SK-N-SH treated with all-trans-retinoic acid at 6 μM for 48 hours (cell line): Measurements from ENCODE around the gene TSPYL6.

Experiments
- CSDC2 ChIP-seq: fragments of 250-450 bp; sonication (Bioruptor Pico); IDR thresholded peaks from 2 replicates; pipeline ENCODE4 v1.5.0; 2020; ENCODE audit warnings: mild to moderate bottlenecking, moderate library complexity
- PATZ1 ChIP-seq: fragments of 250-450 bp; sonication (Bioruptor Pico); IDR thresholded peaks from 2 replicates; pipeline ENCODE4 v1.8.0; 2020; ENCODE audit warnings: mild to moderate bottlenecking, moderate library complexity, borderline replicate concordance
- TCF4 ChIP-seq: fragments of 250-450 bp; sonication (Bioruptor Pico); IDR thresholded peaks from 2 replicates; pipeline ENCODE4 v1.8.0; 2021; ENCODE audit warnings: mild to moderate bottlenecking, moderate library complexity, borderline replicate concordance
- ZFP30 ChIP-seq: fragments of 450-650 bp; formaldehyde crosslinking; IDR thresholded peaks from 2 replicates; pipeline ENCODE4 v1.5.0; 2022; ENCODE audit warnings: mild to moderate bottlenecking, moderate library complexity

- TF ChIP-seq PATZ1 (CRISPR knock-in tag): no peak
- TF ChIP-seq ZFP30 (CRISPR knock-in tag): no peak
- no peak for TF ChIP-seq TCF4 (CRISPR knock-in tag)
- no peak for TF ChIP-seq CSDC2
These were observed 31.5 kb upstream of the TSPYL6 start for GRCh38 chr2:54287532-54287931.
